ENCODE results near the gene TSPAN12. TPM values are rescaled to one million over a fixed set of nuclear protein-coding genes. Genes with fewer than 3 reads are reported as not detected.

TSPAN12 gene
- total and polyA plus RNA-seq, 8 donors = 25.7 to 52.3 (median 44.0) TPM

DNA sequence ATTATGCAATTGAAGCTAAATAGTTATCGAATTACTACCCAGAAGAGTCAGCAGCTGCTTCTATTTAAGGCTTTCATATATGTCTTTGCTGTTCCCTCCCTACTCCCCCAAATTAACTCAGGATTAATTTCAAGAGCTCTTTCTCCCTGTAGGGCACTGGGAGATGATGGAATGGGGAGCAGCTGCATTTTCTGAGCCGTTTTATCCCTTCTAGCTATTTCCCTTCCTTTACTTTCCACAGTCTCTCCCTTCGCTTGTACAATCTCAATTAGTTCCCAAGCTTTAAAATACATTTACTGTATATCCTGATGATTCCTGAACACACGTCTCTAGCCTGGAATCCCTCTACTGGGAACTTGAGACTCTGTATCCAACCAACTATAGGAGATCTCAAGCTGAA is 19.8 kb upstream of the TSPAN12 start:
- H3K36me3 ChIP-seq = no peaks in the 10 kb centered on the region
- ATAC-seq = no peak
- H3K9me3 ChIP-seq = no peaks in the 10 kb centered on the region
- H3K27ac ChIP-seq = no peak overlapping the region
- H3K4me1 ChIP-seq = peaks cover 0 to 3% of the 10 kb centered on the region in 2 donors
- no peaks in the 10 kb centered on the region for H3K27me3 ChIP-seq
- H3K4me3 ChIP-seq = no peak overlapping the region
- TF ChIP-seq, protein P1, sequence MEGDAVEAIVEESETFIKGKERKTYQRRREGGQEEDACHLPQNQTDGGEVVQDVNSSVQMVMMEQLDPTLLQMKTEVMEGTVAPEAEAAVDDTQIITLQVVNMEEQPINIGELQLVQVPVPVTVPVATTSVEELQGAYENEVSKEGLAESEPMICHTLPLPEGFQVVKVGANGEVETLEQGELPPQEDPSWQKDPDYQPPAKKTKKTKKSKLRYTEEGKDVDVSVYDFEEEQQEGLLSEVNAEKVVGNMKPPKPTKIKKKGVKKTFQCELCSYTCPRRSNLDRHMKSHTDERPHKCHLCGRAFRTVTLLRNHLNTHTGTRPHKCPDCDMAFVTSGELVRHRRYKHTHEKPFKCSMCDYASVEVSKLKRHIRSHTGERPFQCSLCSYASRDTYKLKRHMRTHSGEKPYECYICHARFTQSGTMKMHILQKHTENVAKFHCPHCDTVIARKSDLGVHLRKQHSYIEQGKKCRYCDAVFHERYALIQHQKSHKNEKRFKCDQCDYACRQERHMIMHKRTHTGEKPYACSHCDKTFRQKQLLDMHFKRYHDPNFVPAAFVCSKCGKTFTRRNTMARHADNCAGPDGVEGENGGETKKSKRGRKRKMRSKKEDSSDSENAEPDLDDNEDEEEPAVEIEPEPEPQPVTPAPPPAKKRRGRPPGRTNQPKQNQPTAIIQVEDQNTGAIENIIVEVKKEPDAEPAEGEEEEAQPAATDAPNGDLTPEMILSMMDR (IDR thresholded peaks at IDR 0.05) = no peak
- intact Hi-C loops (cut with DNase I) = no loop called here
- no peak for DNase-seq

DNA sequence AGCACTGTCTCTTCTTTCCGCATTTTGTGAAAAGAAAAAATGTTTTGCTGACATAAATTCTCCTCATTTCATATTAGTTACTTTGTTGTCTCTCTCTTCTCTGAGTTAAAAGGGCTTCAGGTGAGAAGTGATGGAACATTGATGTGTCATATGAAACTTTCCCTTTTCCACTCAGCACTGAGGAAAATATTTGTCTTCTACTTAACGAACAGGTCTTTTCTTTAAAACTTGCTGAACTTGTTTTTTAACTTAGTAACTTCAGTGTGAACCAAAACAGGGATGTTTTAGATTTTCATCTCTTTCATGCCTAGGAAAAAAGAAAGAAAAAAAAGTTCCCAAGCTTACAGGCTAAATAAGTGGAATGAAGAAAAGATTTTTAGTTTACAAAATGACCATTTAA is 19.0 kb upstream of the TSPAN12 start:
- ATAC-seq (peak; percentile 84), DNase-seq (peak in 1 of 4 donors; percentile 39)
- TF ChIP-seq, protein P1 (IDR thresholded peaks at IDR 0.05) = no peak
- H3K27ac ChIP-seq = no peak overlapping the region
- no peaks in the 10 kb centered on the region for H3K9me3 ChIP-seq
- H3K27me3 ChIP-seq = no peaks in the 10 kb centered on the region
- intact Hi-C loops (cut with DNase I) = no loop called here
- peaks cover 0 to 3% of the 10 kb centered on the region in 2 donors for H3K4me1 ChIP-seq
- H3K36me3 ChIP-seq = no peaks in the 10 kb centered on the region
- no peak overlapping the region for H3K4me3 ChIP-seq

DNA sequence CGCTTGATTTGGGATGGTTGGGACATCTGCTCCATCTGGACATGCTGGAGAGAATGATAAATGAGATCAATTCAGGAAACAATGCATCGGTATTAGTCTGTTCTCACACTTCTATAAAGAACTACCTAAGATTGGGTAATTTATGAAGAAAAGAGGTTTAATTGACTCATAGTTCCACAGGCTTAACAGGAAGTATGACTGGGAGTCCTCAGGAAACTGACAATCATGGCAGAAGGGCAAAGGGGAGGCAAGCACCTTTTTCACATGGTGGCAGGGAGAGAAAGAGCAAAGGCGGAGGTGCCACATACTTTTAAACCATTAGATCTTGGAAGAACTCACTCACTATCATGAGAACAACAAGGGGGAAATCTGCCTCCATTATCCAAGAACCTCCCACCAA is 16.8 kb upstream of the TSPAN12 start:
- Histone ChIP-seq H3K9me3 (no peaks in the 10 kb centered on the region), H3K27me3 (no peaks in the 10 kb centered on the region), H3K27ac (no peak overlapping the region), H3K4me1 (peaks cover 0 to 3% of the 10 kb centered on the region in 2 donors), H3K4me3 (no peak overlapping the region), H3K36me3 (no peaks in the 10 kb centered on the region)
- no peak for ATAC-seq
- no peak for DNase-seq
- TF ChIP-seq, protein P1 (IDR thresholded peaks at IDR 0.05) = no peak
- intact Hi-C loops (cut with DNase I) = no loop called here

DNA sequence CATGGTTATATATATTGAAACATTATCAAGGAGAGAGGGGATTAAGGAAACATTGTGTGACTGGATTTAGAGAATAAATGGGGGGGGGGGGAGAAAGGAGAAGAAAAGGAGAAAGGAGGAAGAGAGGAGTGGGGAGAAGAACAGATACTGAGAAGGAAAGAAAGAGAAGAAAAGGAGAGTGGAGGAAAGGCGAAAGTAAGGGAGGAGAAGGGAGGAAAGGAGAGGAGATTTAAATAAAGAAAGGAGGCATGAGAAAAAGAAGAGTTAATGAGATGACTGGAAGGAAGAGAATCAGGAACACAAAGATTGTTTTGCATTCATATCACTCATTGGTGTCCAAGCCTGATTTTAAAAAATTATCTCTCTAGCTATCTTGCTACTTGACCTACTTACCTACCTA is 16.1 kb upstream of the TSPAN12 start:
- no peak overlapping the region for H3K27ac ChIP-seq
- intact Hi-C loops (cut with DNase I) = no loop called here

DNA sequence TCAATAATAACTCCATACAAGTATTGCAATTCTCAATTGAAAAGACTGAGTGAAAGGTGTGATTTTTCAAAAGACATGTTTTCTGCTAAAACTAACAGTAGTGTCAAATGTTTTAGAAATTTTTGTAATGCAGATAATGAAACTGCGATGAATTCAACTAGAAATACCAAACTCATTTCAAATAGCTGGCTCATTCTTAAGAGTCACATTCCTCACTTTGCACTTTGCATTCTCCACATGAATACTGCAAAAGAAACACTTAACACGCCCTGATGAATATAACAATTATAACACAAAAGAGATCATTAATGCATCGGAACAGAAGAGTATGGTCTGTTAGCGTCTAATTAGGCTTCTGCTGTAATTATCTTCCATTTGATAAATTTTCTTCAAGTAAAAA is 15.5 kb upstream of the TSPAN12 start:
- TF ChIP-seq, protein P1 (IDR thresholded peaks at IDR 0.05) = no peak
- H3K9me3 ChIP-seq = no peaks in the 10 kb centered on the region
- intact Hi-C loops (cut with DNase I) = no loop called here
- ATAC-seq (peak; percentile 56), DNase-seq (no peak)
- H3K4me3 ChIP-seq = no peak overlapping the region
- no peaks in the 10 kb centered on the region for H3K36me3 ChIP-seq
- no peak overlapping the region for H3K27ac ChIP-seq
- H3K4me1 ChIP-seq = peaks cover 0 to 3% of the 10 kb centered on the region in 2 donors
- no peaks in the 10 kb centered on the region for H3K27me3 ChIP-seq

More for the DNA sequence above, 16.1 kb upstream of the TSPAN12 start:
- TF ChIP-seq, protein P1 (IDR thresholded peaks at IDR 0.05) = no peak
- H3K27me3 ChIP-seq = no peaks in the 10 kb centered on the region
- ATAC-seq (no peak), DNase-seq (no peak)
- H3K36me3 ChIP-seq = no peaks in the 10 kb centered on the region
- H3K9me3 ChIP-seq = no peaks in the 10 kb centered on the region
- H3K4me1 ChIP-seq = peaks cover 0 to 3% of the 10 kb centered on the region in 2 donors
- no peak overlapping the region for H3K4me3 ChIP-seq
